ENCODE results near the gene KCNK5. TPM values are rescaled to one million over a fixed set of nuclear protein-coding genes. Genes with fewer than 3 reads are reported as not detected.

The KCNK5 gene
- total and polyA plus RNA-seq, 9 of the 15 experiments (the other 6 are each of a cell fraction or from before 2014, with no cell fraction given), result 1.5 to 45.8 (median 25.8) TPM

GRCh38 chr6:39228992-39229767, at the start of gene KCNK5 (continued):
- TF ChIP-seq ARID4B (CRISPR knock-in tag; IDR thresholded peaks at IDR 0.05), result peak; percentile 99
- TF ChIP-seq NCOA2 (IDR thresholded peaks at IDR 0.05; ENCODE audit: partially characterized antibody in 2 of 2), result no peak
- peak; percentile 94 for TF ChIP-seq NRF1 (conservative IDR thresholded peaks at IDR 0.05 in 1 of 2, IDR thresholded peaks at IDR 0.05 in 1 of 2)
- TF ChIP-seq SAP30 (IDR thresholded peaks at IDR 0.05; ENCODE audit: borderline replicate concordance, insufficient read depth, low read depth, low read length, poor library complexity, severe bottlenecking), result peak; percentile 96
- peak; percentile 100 for TF ChIP-seq POLR2G (IDR thresholded peaks at IDR 0.05; ENCODE audit: low read depth, low read length)
- TF ChIP-seq, protein P1, sequence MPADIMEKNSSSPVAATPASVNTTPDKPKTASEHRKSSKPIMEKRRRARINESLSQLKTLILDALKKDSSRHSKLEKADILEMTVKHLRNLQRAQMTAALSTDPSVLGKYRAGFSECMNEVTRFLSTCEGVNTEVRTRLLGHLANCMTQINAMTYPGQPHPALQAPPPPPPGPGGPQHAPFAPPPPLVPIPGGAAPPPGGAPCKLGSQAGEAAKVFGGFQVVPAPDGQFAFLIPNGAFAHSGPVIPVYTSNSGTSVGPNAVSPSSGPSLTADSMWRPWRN (IDR thresholded peaks at IDR 0.05; ENCODE audit: low read depth), result 0 out of 2 replicates have a peak, but pooled peaks have one; percentile 36
- TF ChIP-seq CLOCK (CRISPR knock-in tag; IDR thresholded peaks at IDR 0.05; ENCODE audit: borderline replicate concordance), result no peak
- TF ChIP-seq MCM3 (IDR thresholded peaks at IDR 0.05), result no peak
- TF ChIP-seq, protein P2, sequence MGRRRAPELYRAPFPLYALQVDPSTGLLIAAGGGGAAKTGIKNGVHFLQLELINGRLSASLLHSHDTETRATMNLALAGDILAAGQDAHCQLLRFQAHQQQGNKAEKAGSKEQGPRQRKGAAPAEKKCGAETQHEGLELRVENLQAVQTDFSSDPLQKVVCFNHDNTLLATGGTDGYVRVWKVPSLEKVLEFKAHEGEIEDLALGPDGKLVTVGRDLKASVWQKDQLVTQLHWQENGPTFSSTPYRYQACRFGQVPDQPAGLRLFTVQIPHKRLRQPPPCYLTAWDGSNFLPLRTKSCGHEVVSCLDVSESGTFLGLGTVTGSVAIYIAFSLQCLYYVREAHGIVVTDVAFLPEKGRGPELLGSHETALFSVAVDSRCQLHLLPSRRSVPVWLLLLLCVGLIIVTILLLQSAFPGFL (CRISPR knock-in tag; IDR thresholded peaks at IDR 0.05), result 0 out of 2 replicates have a peak, but pooled peaks have one; percentile 72
- peak; percentile 80; the same call in 1 of the 2 replicates for TF ChIP-seq XRCC5 (IDR thresholded peaks at IDR 0.05; ENCODE audit: low read depth, low read length)
- TF ChIP-seq STAT5B (CRISPR knock-in tag; IDR thresholded peaks at IDR 0.05), result no peak
- peak; percentile 92; the same call in 1 of the 2 replicates for TF ChIP-seq PHF8 (IDR thresholded peaks at IDR 0.05; ENCODE audit: borderline replicate concordance, low read length)
- TF ChIP-seq, protein P3, sequence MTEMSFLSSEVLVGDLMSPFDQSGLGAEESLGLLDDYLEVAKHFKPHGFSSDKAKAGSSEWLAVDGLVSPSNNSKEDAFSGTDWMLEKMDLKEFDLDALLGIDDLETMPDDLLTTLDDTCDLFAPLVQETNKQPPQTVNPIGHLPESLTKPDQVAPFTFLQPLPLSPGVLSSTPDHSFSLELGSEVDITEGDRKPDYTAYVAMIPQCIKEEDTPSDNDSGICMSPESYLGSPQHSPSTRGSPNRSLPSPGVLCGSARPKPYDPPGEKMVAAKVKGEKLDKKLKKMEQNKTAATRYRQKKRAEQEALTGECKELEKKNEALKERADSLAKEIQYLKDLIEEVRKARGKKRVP (CRISPR knock-in tag; IDR thresholded peaks at IDR 0.05), result no peak
